Smooth muscle cell (in vitro differentiated cells): ENCODE results near the gene FBLN5. TPM values are rescaled to one million over a fixed set of nuclear protein-coding genes. Genes with fewer than 3 reads are reported as not detected.

Source experiments
- DNase-seq: peaks from one replicate; lab custom pipeline; 2025; ENCODE audit not compliant: unreplicated experiment; lab: John Stamatoyannopoulos, UW
- H2AFZ ChIP-seq: fragments of 200-600 bp; sonication (generic); 2 replicates; pipeline ENCODE4 v1.6.0; 2016; ENCODE audit warnings: antibody characterized with exemption, low read depth, mild to moderate bottlenecking
- H3F3A ChIP-seq: fragments of 200-600 bp; sonication (generic); 2 replicates; pipeline ENCODE4 v1.6.0; 2017; ENCODE audit warnings: antibody characterized with exemption, low read depth
- H3K27ac ChIP-seq: fragments of 200-600 bp; sonication (generic); 2 replicates; pipeline ENCODE4 v1.5.1; 2016; ENCODE audit warnings: low read depth, mild to moderate bottlenecking
- H3K27me3 ChIP-seq: fragments of 200-600 bp; sonication (generic); 2 replicates; pipeline ENCODE4 v1.6.1; 2016; ENCODE audit warnings: low read depth, mild to moderate bottlenecking
- H3K36me3 ChIP-seq: fragments of 200-600 bp; sonication (generic); 2 replicates; pipeline ENCODE4 v1.5.1; 2016; ENCODE audit warnings: low read depth
- H3K4me1 ChIP-seq: fragments of 200-600 bp; sonication (generic); 2 replicates; pipeline ENCODE4 v1.5.1; 2016; ENCODE audit warnings: low read depth
- H3K4me2 ChIP-seq: fragments of 200-600 bp; sonication (generic); 2 replicates; pipeline ENCODE4 v1.6.0; 2016; ENCODE audit warnings: mild to moderate bottlenecking
- H3K4me3 ChIP-seq: fragments of 200-600 bp; sonication (generic); 2 replicates; pipeline ENCODE4 v1.5.1; 2016; ENCODE audit warnings: mild to moderate bottlenecking
- H3K79me2 ChIP-seq: fragments of 200-600 bp; sonication (generic); 2 replicates; pipeline ENCODE4 v1.6.0; 2016; ENCODE audit warnings: low read depth, mild to moderate bottlenecking
- H3K9ac ChIP-seq: fragments of 200-600 bp; sonication (generic); 2 replicates; pipeline ENCODE4 v1.6.0; 2016; ENCODE audit warnings: low read depth
- H3K9me3 ChIP-seq: fragments of 200-600 bp; sonication (generic); replicated peaks from 2 replicates; pipeline ENCODE4 v1.5.1; 2016; ENCODE audit warnings: low read depth
- H4K20me1 ChIP-seq: fragments of 200-600 bp; sonication (generic); 2 replicates; pipeline ENCODE4 v1.6.0; 2016; ENCODE audit warnings: low read depth
- WGBS: methylation state at CpG from one replicate; pipeline ENCODE4 v1.1.7; 2016; ENCODE audit warnings: low lambda C conversion rate; 5-methylcytosine and 5-hydroxymethylcytosine counted together
- polyA plus RNA-seq: library from polyadenylated mRNA; unstranded; fragments of >200 nt; fragmentation: Nextera tagmentation; extraction: Ambion mirVana; gene quantifications from 2 replicates; pipeline ENCODE4 v1.2.1, GENCODE V29; 2016
- total RNA-seq: library from RNA; depleted of rRNA; stranded (reverse); fragments of >200 nt; gene quantifications from 2 replicates; pipeline ENCODE4 v1.2.3, GENCODE V29; 2014
- TF ChIP-seq, protein P1 (sequence below): fragments of 200-600 bp; sonication (generic); IDR thresholded peaks from 2 replicates; pipeline ENCODE4 v1.5.1; 2017; ENCODE audit warnings: borderline replicate concordance, mild to moderate bottlenecking, antibody characterized with exemption; ENCODE audit not compliant: insufficient read depth, poor library complexity, severe bottlenecking

FBLN5 gene
- total and polyA plus RNA-seq, 2 experiments from 2014 or later = 109 to 154 TPM

DNA sequence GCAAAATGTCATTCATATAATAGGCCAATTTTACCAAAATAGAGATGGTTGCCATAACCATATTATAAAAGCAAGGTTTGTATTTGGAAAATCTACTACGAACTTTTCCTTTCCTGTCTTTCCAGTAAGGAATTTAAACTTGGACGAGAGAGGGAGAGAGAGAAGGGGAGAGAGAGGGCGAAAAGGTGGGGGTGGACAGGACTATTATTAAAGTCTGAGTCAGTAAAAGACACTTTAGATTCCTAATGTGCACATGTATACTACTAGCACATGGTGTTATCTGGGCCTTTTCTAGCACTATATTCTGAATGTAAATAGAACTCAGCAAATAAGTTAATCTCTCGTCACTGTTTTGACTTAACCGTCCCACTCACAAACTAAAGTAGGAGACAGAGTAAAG, 30.4 kb upstream of the FBLN5 start:
- WGBS = 80% methylated on average over 5 of the region's 5 CpGs
- Histone ChIP-seq H3K9me3 (no peaks in the 10 kb centered on the region), H3K4me1 (no peaks in the 10 kb centered on the region), H3K27me3 (no peaks in the 10 kb centered on the region), H3K9ac (no peak overlapping the region), H4K20me1 (peaks cover 18% of the 10 kb centered on the region), H3K27ac (no peak overlapping the region), H3K79me2 (peaks cover 8% of the 10 kb centered on the region), H3K36me3 (peaks cover 27% of the 10 kb centered on the region), H3F3A (no peaks in the 10 kb centered on the region), H3K4me3 (no peak overlapping the region), H2AFZ (no peak overlapping the region), H3K4me2 (no peak overlapping the region)
- DNase-seq = no peak
- TF ChIP-seq, protein P1, sequence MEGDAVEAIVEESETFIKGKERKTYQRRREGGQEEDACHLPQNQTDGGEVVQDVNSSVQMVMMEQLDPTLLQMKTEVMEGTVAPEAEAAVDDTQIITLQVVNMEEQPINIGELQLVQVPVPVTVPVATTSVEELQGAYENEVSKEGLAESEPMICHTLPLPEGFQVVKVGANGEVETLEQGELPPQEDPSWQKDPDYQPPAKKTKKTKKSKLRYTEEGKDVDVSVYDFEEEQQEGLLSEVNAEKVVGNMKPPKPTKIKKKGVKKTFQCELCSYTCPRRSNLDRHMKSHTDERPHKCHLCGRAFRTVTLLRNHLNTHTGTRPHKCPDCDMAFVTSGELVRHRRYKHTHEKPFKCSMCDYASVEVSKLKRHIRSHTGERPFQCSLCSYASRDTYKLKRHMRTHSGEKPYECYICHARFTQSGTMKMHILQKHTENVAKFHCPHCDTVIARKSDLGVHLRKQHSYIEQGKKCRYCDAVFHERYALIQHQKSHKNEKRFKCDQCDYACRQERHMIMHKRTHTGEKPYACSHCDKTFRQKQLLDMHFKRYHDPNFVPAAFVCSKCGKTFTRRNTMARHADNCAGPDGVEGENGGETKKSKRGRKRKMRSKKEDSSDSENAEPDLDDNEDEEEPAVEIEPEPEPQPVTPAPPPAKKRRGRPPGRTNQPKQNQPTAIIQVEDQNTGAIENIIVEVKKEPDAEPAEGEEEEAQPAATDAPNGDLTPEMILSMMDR = no peak

GRCh38 chr14:91975763-91976162, 28.3 kb upstream of the FBLN5 start:
- Histone ChIP-seq H3K4me1 (no peaks in the 10 kb centered on the region), H3K4me3 (no peak overlapping the region), H2AFZ (no peak overlapping the region), H3K9ac (no peak overlapping the region), H3F3A (no peaks in the 10 kb centered on the region), H3K27ac (no peak overlapping the region), H3K27me3 (no peaks in the 10 kb centered on the region), H3K79me2 (peaks cover 8% of the 10 kb centered on the region), H3K36me3 (peaks cover 40% of the 10 kb centered on the region), H3K9me3 (no peaks in the 10 kb centered on the region), H4K20me1 (peaks cover 15% of the 10 kb centered on the region), H3K4me2 (no peak overlapping the region)
- TF ChIP-seq, protein P1 = no peak
- no peak for DNase-seq

DNA sequence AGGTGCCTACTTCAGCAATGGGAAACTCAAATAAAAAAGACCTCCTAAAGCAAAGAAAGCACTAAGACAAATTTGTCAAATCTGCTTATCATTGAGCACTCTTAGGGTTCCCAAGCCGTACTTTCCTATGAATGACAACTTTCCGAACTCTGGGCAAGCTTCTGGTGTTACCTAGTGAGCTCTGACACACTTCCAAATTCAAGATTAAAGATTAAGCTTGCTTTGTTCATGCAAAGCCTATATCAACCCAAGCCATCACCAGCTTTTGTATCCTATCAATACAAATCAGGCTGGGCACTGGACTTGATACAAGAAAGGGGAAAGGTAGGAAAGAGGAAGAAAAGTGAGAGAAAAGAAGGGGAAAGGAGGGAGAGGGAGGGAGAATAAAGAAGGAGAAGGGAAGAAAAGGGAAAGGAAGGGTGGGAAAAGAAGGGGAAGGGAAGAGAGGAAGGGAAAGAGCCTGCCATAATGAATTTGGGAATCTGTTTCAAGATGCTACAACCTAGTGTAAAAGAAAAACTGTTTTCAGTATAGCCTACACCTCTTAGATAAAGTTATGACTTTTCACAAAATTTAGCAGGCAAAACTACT, 23.8 kb upstream of the FBLN5 start:
- H3K4me3 ChIP-seq = no peak overlapping the region

GRCh38 chr14:91968280-91968679, 20.8 kb upstream of the FBLN5 start:
- no peak overlapping the region for H3K4me2 ChIP-seq
- H3K9me3 ChIP-seq = no peaks in the 10 kb centered on the region
- peaks cover 5% of the 10 kb centered on the region for H3F3A ChIP-seq
- no peaks in the 10 kb centered on the region for H3K79me2 ChIP-seq
- H2AFZ ChIP-seq = no peak overlapping the region
- H3K4me1 ChIP-seq = peaks cover 3% of the 10 kb centered on the region
- H3K27ac ChIP-seq = no peak overlapping the region
- H3K36me3 ChIP-seq = peaks cover 27% of the 10 kb centered on the region
- 82% methylated on average over 6 of the region's 6 CpGs for WGBS
- no peaks in the 10 kb centered on the region for H4K20me1 ChIP-seq
- no peak for DNase-seq
- H3K4me3 ChIP-seq = no peak overlapping the region
- TF ChIP-seq, protein P1 = no peak
- H3K9ac ChIP-seq = no peak overlapping the region
- no peaks in the 10 kb centered on the region for H3K27me3 ChIP-seq

More for the DNA sequence above, 23.8 kb upstream of the FBLN5 start:
- Histone ChIP-seq H3K79me2 (no peaks in the 10 kb centered on the region), H3K27ac (no peak overlapping the region), H2AFZ (no peak overlapping the region), H3K9me3 (no peaks in the 10 kb centered on the region), H3K4me2 (no peak overlapping the region), H3K36me3 (peaks cover 45% of the 10 kb centered on the region), H4K20me1 (no peaks in the 10 kb centered on the region), H3K9ac (no peak overlapping the region), H3K27me3 (no peaks in the 10 kb centered on the region), H3K4me1 (no peaks in the 10 kb centered on the region), H3F3A (no peaks in the 10 kb centered on the region)
- TF ChIP-seq, protein P1 = no peak
- no peak for DNase-seq
- WGBS = 94% methylated on average over 2 of the region's 2 CpGs
